ENCODE results near the gene ITPR2. TPM values are rescaled to one million over a fixed set of nuclear protein-coding genes. Genes with fewer than 3 reads are reported as not detected.

Gene ITPR2
- polyA plus RNA-seq, 1 of the 3 experiments (the other 2 are of a cell fraction): 2.3 TPM

DNA sequence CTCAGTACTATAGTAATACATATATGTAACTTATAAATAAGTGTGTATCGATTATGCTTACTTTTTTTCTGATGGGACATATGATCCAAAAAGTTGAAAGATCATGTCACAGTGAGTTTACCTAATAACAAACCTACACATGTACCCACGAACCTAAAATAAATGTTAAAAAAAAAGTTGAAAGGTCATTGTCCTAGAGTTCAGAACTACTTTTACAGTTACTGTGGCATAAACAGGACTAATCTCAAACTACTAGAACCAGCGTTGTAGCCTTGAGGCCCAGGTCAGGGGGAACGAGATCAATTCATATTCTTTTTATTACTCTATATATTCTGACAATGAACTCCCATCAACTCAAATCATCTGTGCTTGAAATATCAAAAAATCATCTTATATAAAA lies 81.8 kb downstream of the ITPR2 start:
- TF ChIP-seq CHD2 (IDR thresholded peaks at IDR 0.05; ENCODE audit: low read length, partially characterized antibody) (no peak), EZH2phosphoT487 (IDR thresholded peaks at IDR 0.05; ENCODE audit: borderline replicate concordance, low read depth) (no peak), EP300 (IDR thresholded peaks at IDR 0.05; ENCODE audit: borderline replicate concordance in 1 of 2, low read depth in 1 of 2, low read length in 1 of 2) (no peak), RFX5 (IDR thresholded peaks at IDR 0.05; ENCODE audit: low read length) (no peak), JUND (IDR thresholded peaks at IDR 0.05) (no peak), FOXJ3 (CRISPR knock-in tag; IDR thresholded peaks at IDR 0.05) (no peak), ELF1 (IDR thresholded peaks at IDR 0.05) (no peak), SMC3 (IDR thresholded peaks at IDR 0.05; ENCODE audit: low read depth, low read length) (no peak), FOSL2 (IDR thresholded peaks at IDR 0.05; ENCODE audit: borderline replicate concordance, low read depth) (no peak), SIN3A (IDR thresholded peaks at IDR 0.05; ENCODE audit: borderline replicate concordance, low read depth, low read length) (no peak), TEAD4 (IDR thresholded peaks at IDR 0.05; ENCODE audit: borderline replicate concordance, insufficient read depth) (no peak), MEF2A (IDR thresholded peaks at IDR 0.05; ENCODE audit: borderline replicate concordance, low read depth) (no peak), GABPA (IDR thresholded peaks at IDR 0.05; ENCODE audit: low read depth) (no peak), NFIC (IDR thresholded peaks at IDR 0.05; ENCODE audit: borderline replicate concordance) (no peak), POLR2AphosphoS5 (IDR thresholded peaks at IDR 0.05; ENCODE audit: low read depth, low read length) (no peak), TAF1 (IDR thresholded peaks at IDR 0.05; ENCODE audit: borderline replicate concordance, low read depth, low read length) (no peak)
- TF ChIP-seq, protein P1, sequence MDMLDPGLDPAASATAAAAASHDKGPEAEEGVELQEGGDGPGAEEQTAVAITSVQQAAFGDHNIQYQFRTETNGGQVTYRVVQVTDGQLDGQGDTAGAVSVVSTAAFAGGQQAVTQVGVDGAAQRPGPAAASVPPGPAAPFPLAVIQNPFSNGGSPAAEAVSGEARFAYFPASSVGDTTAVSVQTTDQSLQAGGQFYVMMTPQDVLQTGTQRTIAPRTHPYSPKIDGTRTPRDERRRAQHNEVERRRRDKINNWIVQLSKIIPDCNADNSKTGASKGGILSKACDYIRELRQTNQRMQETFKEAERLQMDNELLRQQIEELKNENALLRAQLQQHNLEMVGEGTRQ (IDR thresholded peaks at IDR 0.05; ENCODE audit: borderline replicate concordance, low read depth, low read length): no peak
- TF ChIP-seq, protein P2, sequence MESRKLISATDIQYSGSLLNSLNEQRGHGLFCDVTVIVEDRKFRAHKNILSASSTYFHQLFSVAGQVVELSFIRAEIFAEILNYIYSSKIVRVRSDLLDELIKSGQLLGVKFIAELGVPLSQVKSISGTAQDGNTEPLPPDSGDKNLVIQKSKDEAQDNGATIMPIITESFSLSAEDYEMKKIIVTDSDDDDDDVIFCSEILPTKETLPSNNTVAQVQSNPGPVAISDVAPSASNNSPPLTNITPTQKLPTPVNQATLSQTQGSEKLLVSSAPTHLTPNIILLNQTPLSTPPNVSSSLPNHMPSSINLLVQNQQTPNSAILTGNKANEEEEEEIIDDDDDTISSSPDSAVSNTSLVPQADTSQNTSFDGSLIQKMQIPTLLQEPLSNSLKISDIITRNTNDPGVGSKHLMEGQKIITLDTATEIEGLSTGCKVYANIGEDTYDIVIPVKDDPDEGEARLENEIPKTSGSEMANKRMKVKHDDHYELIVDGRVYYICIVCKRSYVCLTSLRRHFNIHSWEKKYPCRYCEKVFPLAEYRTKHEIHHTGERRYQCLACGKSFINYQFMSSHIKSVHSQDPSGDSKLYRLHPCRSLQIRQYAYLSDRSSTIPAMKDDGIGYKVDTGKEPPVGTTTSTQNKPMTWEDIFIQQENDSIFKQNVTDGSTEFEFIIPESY (IDR thresholded peaks at IDR 0.05; ENCODE audit: borderline replicate concordance, low read depth): no peak
- TF ChIP-seq, protein P3, sequence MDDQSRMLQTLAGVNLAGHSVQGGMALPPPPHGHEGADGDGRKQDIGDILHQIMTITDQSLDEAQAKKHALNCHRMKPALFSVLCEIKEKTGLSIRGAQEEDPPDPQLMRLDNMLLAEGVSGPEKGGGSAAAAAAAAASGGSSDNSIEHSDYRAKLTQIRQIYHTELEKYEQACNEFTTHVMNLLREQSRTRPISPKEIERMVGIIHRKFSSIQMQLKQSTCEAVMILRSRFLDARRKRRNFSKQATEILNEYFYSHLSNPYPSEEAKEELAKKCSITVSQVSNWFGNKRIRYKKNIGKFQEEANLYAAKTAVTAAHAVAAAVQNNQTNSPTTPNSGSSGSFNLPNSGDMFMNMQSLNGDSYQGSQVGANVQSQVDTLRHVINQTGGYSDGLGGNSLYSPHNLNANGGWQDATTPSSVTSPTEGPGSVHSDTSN (IDR thresholded peaks at IDR 0.05): no peak
- TF ChIP-seq, protein P4, sequence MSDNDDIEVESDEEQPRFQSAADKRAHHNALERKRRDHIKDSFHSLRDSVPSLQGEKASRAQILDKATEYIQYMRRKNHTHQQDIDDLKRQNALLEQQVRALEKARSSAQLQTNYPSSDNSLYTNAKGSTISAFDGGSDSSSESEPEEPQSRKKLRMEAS (IDR thresholded peaks at IDR 0.05; ENCODE audit: low read depth): no peak
- H3K9me2 ChIP-seq: no peaks in the 10 kb centered on the region
- no peaks in the 10 kb centered on the region for H3K79me2 ChIP-seq (ENCODE audit: insufficient read depth)
- H3K36me3 ChIP-seq (replicated peaks in 1 of 2; ENCODE audit: control insufficient read depth in 1 of 2, insufficient read depth in 2 of 2, low read length in 1 of 2): no peaks in the 10 kb centered on the region
- H2AFZ ChIP-seq (ENCODE audit: low read depth): no peak overlapping the region
- H3K4me1 ChIP-seq (ENCODE audit: control insufficient read depth in 1 of 2, insufficient read depth in 2 of 2, low read depth in 1 of 2, low read length in 1 of 2): peaks cover 5 to 22% of the 10 kb centered on the region in 2 experiments
- no peaks in the 10 kb centered on the region for H3K27me3 ChIP-seq (ENCODE audit: insufficient read depth)
- no peak overlapping the region for H3K9ac ChIP-seq
- no peaks in the 10 kb centered on the region for H4K20me1 ChIP-seq (ENCODE audit: insufficient read depth)
- WGBS (ENCODE audit: low lambda C conversion rate): 90% methylated on average over 4 of the region's 4 CpGs
- no peak overlapping the region for H3K4me2 ChIP-seq
- H3K4me3 ChIP-seq (ENCODE audit: low read depth in 2 of 2, low read length in 1 of 2): no peak overlapping the region
- peaks cover 34% of the 10 kb centered on the region for H3F3A ChIP-seq (replicated peaks; ENCODE audit: insufficient read depth)
- POLR2A ChIA-PET: no interaction called here
- peaks cover 6% of the 10 kb centered on the region; the same call in 1 of the 2 replicates for H3K9me3 ChIP-seq
- no peak for DNase-seq
- CTCF ChIA-PET: no interaction called here
- H3K27ac ChIP-seq (ENCODE audit: low read depth in 2 of 2, low read length in 1 of 2): no peak overlapping the region
